ENCODE results near the gene NEURL2. TPM values are rescaled to one million over a fixed set of nuclear protein-coding genes. Genes with fewer than 3 reads are reported as not detected.
A peak's percentile ranks its signal among the peaks of the same experiment; 100 is the strongest.

Gene NEURL2
- total RNA-seq, 1 donor from 2014 or later, result 7.9 TPM

DNA sequence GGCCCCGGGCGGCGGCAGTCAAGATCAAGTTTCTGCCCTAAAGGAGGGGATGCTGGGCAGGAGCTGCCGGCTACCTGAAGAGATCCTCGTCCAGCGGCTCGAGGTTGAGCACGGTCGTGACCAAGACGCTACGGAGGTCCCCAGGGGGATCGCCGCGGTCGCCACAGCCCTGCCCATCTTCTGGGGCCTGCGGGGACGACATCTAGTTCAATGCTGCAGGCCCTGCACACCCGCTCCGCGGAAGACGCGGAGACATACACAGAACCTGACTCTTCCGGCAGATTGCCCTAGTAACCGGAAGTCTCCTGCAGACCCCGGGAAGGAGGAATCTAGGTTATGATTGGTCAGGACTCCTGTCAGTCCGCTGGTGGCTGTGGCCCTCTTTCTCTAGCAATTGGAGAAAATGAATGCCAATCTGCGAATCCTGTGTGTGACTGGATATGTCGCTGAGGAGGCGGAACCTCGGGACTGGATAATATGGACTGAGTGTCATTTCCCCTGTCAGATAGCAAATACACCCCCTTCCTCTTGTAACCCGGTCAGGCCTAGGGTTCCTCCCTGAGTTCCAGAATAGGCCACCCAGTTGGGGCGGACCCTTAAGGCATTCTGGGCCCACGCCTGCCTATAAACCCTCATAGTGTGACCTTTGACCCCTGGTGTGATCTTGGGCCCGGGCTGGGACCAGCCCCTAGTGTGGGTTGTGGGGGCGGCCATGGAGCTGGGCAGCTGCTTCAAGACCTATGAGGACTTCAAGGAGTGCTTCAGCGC, 33.7 kb downstream of the NEURL2 start, which contains the start of the genes ACOT8 and ZSWIM3:
Gene ACOT8 (minus strand): TSS at position 279 of the 768 bp plus-strand sequence. CDS start 77 bp downstream, at position 202.
Gene ZSWIM3 (plus strand): TSS at position 501 of the 768 bp plus-strand sequence. CDS start 212 bp downstream, at position 713.
- peak within 1 kb of the TSS; percentile 81 for H3K4me3 ChIP-seq (ENCODE audit: low read depth, low read length)
- no peak for TF ChIP-seq CTCF (IDR thresholded peaks at IDR 0.05; ENCODE audit: insufficient read depth, low read length, poor library complexity, severe bottlenecking)
- no peaks in the 10 kb centered on the region for H3K27me3 ChIP-seq (ENCODE audit: control insufficient read depth, insufficient read depth, low read length)
- H3K36me3 ChIP-seq (ENCODE audit: control insufficient read depth, insufficient read depth, low read length), result no peaks in the 10 kb centered on the region
- peak; percentile 99 for DNase-seq (ENCODE audit: low read depth)

GRCh38 chr20:45853484-45853883, 37.5 kb downstream of the NEURL2 start:
- Histone ChIP-seq H3K27me3 (ENCODE audit: control insufficient read depth, insufficient read depth, low read length) (no peaks in the 10 kb centered on the region), H3K4me3 (ENCODE audit: low read depth, low read length) (no peak overlapping the region), H3K36me3 (ENCODE audit: control insufficient read depth, insufficient read depth, low read length) (no peaks in the 10 kb centered on the region)
- DNase-seq (ENCODE audit: low read depth), result no peak
- no peak for TF ChIP-seq CTCF (IDR thresholded peaks at IDR 0.05; ENCODE audit: insufficient read depth, low read length, poor library complexity, severe bottlenecking)

- Histone ChIP-seq H3K4me3 (ENCODE audit: low read depth, low read length) (no peak overlapping the region), H3K27me3 (ENCODE audit: control insufficient read depth, insufficient read depth, low read length) (no peaks in the 10 kb centered on the region), H3K36me3 (ENCODE audit: control insufficient read depth, insufficient read depth, low read length) (no peaks in the 10 kb centered on the region)
- no peak for DNase-seq (ENCODE audit: low read depth)
- TF ChIP-seq CTCF (IDR thresholded peaks at IDR 0.05; ENCODE audit: insufficient read depth, low read length, poor library complexity, severe bottlenecking), result no peak
These were observed 38.7 kb downstream of the NEURL2 start for GRCh38 chr20:45852326-45852725.

- H3K36me3 ChIP-seq (ENCODE audit: control insufficient read depth, insufficient read depth, low read length), result no peaks in the 10 kb centered on the region
- DNase-seq (ENCODE audit: low read depth), result no peak
- TF ChIP-seq CTCF (IDR thresholded peaks at IDR 0.05; ENCODE audit: insufficient read depth, low read length, poor library complexity, severe bottlenecking), result no peak
These were observed 39.5 kb downstream of the NEURL2 start for GRCh38 chr20:45851501-45851900.

DNA sequence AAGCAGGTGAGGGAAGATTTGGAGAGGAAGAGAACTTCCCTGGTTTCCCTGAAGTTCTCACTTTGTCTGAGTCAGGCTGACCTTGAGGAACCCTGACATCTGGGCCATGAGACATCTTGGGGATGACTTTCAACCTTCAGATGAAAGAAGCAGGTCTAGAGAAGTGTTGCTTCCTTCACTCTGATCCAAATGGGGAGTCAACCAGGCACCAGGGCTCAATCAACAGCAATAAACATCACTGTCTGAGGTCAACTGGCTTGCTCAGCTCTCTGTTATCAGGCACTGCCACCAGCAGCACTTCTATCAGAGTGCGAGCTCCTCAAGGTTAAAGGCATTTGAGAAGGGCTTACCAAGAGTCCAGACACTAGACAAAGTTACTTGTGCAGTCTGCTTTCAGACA, 40.1 kb downstream of the NEURL2 start:
- no peak overlapping the region for H3K4me3 ChIP-seq (ENCODE audit: low read depth, low read length)
- H3K36me3 ChIP-seq (ENCODE audit: control insufficient read depth, insufficient read depth, low read length), result no peaks in the 10 kb centered on the region
- TF ChIP-seq CTCF (IDR thresholded peaks at IDR 0.05; ENCODE audit: insufficient read depth, low read length, poor library complexity, severe bottlenecking), result no peak
- H3K27me3 ChIP-seq (ENCODE audit: control insufficient read depth, insufficient read depth, low read length), result no peaks in the 10 kb centered on the region
- DNase-seq (ENCODE audit: low read depth), result no peak

More at GRCh38 chr20:45851501-45851900, 39.5 kb downstream of the NEURL2 start:
- no peaks in the 10 kb centered on the region for H3K27me3 ChIP-seq (ENCODE audit: control insufficient read depth, insufficient read depth, low read length)
- H3K4me3 ChIP-seq (ENCODE audit: low read depth, low read length), result no peak overlapping the region
